ENCODE data around the gene SP6. TPM values are rescaled to one million over a fixed set of nuclear protein-coding genes. Genes with fewer than 3 reads are reported as not detected.
A peak's percentile ranks its signal among the peaks of the same experiment; 100 is the strongest.

The SP6 gene
- total RNA-seq, 1 experiment from 2014 or later = 3.3 TPM

- TF ChIP-seq FOXP4 (CRISPR knock-in tag; IDR thresholded peaks at IDR 0.05) (no peak), JAZF1 (CRISPR knock-in tag; IDR thresholded peaks at IDR 0.05) (no peak), JUN (CRISPR knock-in tag; IDR thresholded peaks at IDR 0.05) (no peak), ZNF416 (CRISPR knock-in tag; IDR thresholded peaks at IDR 0.05) (no peak), GTF2I (CRISPR knock-in tag; conservative IDR thresholded peaks at IDR 0.05) (no peak), TEAD1 (CRISPR knock-in tag; IDR thresholded peaks at IDR 0.05) (no peak), CREB1 (CRISPR knock-in tag; IDR thresholded peaks at IDR 0.05) (no peak), GRHL2 (CRISPR knock-in tag; IDR thresholded peaks at IDR 0.05; ENCODE audit: insufficient replicate concordance, severe bottlenecking) (no peak), ZBTB21 (CRISPR knock-in tag; IDR thresholded peaks at IDR 0.05; ENCODE audit: borderline replicate concordance) (no peak), ELF4 (CRISPR knock-in tag; IDR thresholded peaks at IDR 0.05; ENCODE audit: low read depth) (no peak), SP1 (CRISPR knock-in tag; conservative IDR thresholded peaks at IDR 0.05) (peak; percentile 92), ZNF232 (CRISPR knock-in tag; IDR thresholded peaks at IDR 0.05) (0 out of 2 replicates have a peak, but pooled peaks have one; percentile 47), SMAD4 (CRISPR knock-in tag; IDR thresholded peaks at IDR 0.05) (no peak), IRF2 (CRISPR knock-in tag; IDR thresholded peaks at IDR 0.05; ENCODE audit: borderline replicate concordance, low read depth) (no peak), E2F5 (CRISPR knock-in tag; IDR thresholded peaks at IDR 0.05) (no peak), ATF6 (CRISPR knock-in tag; IDR thresholded peaks at IDR 0.05) (no peak)
- TF ChIP-seq, protein P1, sequence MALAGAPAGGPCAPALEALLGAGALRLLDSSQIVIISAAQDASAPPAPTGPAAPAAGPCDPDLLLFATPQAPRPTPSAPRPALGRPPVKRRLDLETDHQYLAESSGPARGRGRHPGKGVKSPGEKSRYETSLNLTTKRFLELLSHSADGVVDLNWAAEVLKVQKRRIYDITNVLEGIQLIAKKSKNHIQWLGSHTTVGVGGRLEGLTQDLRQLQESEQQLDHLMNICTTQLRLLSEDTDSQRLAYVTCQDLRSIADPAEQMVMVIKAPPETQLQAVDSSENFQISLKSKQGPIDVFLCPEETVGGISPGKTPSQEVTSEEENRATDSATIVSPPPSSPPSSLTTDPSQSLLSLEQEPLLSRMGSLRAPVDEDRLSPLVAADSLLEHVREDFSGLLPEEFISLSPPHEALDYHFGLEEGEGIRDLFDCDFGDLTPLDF (CRISPR knock-in tag; IDR thresholded peaks at IDR 0.05) = no peak
- TF ChIP-seq, protein P2, sequence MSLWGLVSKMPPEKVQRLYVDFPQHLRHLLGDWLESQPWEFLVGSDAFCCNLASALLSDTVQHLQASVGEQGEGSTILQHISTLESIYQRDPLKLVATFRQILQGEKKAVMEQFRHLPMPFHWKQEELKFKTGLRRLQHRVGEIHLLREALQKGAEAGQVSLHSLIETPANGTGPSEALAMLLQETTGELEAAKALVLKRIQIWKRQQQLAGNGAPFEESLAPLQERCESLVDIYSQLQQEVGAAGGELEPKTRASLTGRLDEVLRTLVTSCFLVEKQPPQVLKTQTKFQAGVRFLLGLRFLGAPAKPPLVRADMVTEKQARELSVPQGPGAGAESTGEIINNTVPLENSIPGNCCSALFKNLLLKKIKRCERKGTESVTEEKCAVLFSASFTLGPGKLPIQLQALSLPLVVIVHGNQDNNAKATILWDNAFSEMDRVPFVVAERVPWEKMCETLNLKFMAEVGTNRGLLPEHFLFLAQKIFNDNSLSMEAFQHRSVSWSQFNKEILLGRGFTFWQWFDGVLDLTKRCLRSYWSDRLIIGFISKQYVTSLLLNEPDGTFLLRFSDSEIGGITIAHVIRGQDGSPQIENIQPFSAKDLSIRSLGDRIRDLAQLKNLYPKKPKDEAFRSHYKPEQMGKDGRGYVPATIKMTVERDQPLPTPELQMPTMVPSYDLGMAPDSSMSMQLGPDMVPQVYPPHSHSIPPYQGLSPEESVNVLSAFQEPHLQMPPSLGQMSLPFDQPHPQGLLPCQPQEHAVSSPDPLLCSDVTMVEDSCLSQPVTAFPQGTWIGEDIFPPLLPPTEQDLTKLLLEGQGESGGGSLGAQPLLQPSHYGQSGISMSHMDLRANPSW (CRISPR knock-in tag; conservative IDR thresholded peaks at IDR 0.05; ENCODE audit: low read depth) = no peak
- TF ChIP-seq, protein P3, sequence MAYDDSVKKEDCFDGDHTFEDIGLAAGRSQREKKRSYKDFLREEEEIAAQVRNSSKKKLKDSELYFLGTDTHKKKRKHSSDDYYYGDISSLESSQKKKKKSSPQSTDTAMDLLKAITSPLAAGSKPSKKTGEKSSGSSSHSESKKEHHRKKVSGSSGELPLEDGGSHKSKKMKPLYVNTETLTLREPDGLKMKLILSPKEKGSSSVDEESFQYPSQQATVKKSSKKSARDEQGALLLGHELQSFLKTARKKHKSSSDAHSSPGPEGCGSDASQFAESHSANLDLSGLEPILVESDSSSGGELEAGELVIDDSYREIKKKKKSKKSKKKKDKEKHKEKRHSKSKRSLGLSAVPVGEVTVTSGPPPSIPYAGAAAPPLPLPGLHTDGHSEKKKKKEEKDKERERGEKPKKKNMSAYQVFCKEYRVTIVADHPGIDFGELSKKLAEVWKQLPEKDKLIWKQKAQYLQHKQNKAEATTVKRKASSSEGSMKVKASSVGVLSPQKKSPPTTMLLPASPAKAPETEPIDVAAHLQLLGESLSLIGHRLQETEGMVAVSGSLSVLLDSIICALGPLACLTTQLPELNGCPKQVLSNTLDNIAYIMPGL (CRISPR knock-in tag; IDR thresholded peaks at IDR 0.05) = 0 out of 2 replicates have a peak, but pooled peaks have one; percentile 39
- TF ChIP-seq, protein P4, sequence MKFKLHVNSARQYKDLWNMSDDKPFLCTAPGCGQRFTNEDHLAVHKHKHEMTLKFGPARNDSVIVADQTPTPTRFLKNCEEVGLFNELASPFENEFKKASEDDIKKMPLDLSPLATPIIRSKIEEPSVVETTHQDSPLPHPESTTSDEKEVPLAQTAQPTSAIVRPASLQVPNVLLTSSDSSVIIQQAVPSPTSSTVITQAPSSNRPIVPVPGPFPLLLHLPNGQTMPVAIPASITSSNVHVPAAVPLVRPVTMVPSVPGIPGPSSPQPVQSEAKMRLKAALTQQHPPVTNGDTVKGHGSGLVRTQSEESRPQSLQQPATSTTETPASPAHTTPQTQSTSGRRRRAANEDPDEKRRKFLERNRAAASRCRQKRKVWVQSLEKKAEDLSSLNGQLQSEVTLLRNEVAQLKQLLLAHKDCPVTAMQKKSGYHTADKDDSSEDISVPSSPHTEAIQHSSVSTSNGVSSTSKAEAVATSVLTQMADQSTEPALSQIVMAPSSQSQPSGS (CRISPR knock-in tag; IDR thresholded peaks at IDR 0.05; ENCODE audit: borderline replicate concordance, low read depth) = no peak
- TF ChIP-seq, protein P5, sequence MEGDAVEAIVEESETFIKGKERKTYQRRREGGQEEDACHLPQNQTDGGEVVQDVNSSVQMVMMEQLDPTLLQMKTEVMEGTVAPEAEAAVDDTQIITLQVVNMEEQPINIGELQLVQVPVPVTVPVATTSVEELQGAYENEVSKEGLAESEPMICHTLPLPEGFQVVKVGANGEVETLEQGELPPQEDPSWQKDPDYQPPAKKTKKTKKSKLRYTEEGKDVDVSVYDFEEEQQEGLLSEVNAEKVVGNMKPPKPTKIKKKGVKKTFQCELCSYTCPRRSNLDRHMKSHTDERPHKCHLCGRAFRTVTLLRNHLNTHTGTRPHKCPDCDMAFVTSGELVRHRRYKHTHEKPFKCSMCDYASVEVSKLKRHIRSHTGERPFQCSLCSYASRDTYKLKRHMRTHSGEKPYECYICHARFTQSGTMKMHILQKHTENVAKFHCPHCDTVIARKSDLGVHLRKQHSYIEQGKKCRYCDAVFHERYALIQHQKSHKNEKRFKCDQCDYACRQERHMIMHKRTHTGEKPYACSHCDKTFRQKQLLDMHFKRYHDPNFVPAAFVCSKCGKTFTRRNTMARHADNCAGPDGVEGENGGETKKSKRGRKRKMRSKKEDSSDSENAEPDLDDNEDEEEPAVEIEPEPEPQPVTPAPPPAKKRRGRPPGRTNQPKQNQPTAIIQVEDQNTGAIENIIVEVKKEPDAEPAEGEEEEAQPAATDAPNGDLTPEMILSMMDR (IDR thresholded peaks at IDR 0.05) = no peak
These were observed 45.1 kb upstream of the SP6 start, which contains the start of gene SP2 (continued) for GRCh38 chr17:47895856-47896671.

Data from WTC11 (cell line).